GM23338 (cell line): ENCODE measurements around the gene USP30. TPM values are rescaled to one million over a fixed set of nuclear protein-coding genes. Genes with fewer than 3 reads are reported as not detected.

ENCODE experiments used
- ATAC-seq: fragments of 200-7000 bp; cut with Tn5 transposase; 3 replicates; pipeline ENCODE4 v1.9.1; 2020
- DNase-seq: peaks from one replicate; pipeline ENCODE4 v3.0.0-alpha.2; 2015; ENCODE audit warnings: low spot score
- H2AFZ ChIP-seq: fragments of 200-600 bp; sonication (generic); 2 replicates; pipeline ENCODE4 v1.8.0; 2016; ENCODE audit warnings: antibody characterized with exemption, mild to moderate bottlenecking, moderate library complexity
- H3F3A ChIP-seq: fragments of 200-600 bp; sonication (generic); replicated peaks from 2 replicates; pipeline ENCODE4 v1.8.0; 2017; ENCODE audit warnings: antibody characterized with exemption, mixed run types, low read depth
- H3K27ac ChIP-seq: fragments of 200-600 bp; sonication (generic); 2 replicates; pipeline ENCODE4 v1.6.1; 2016; ENCODE audit warnings: low read depth
- H3K27me3 ChIP-seq: fragments of 200-600 bp; sonication (generic); 2 replicates; pipeline ENCODE4 v1.8.0; 2016; ENCODE audit warnings: mild to moderate bottlenecking, mixed run types, moderate library complexity; ENCODE audit not compliant: insufficient read depth
- H3K36me3 ChIP-seq: fragments of 200-600 bp; sonication (generic); 2 replicates; pipeline ENCODE4 v1.8.0; 2016; ENCODE audit warnings: mild to moderate bottlenecking; ENCODE audit not compliant: insufficient read depth
- H3K4me1 ChIP-seq: fragments of 200-600 bp; sonication (generic); 2 replicates; pipeline ENCODE4 v1.8.0; 2016; ENCODE audit warnings: mild to moderate bottlenecking, moderate library complexity; ENCODE audit not compliant: insufficient read depth
- H3K4me2 ChIP-seq: fragments of 200-600 bp; sonication (generic); 2 replicates; pipeline ENCODE4 v1.7.1; 2017; ENCODE audit warnings: mixed run types
- H3K4me3 ChIP-seq: fragments of 200-600 bp; sonication (generic); 2 replicates; pipeline ENCODE4 v1.6.1; 2016; ENCODE audit warnings: mixed run types
- H3K79me2 ChIP-seq: fragments of 200-600 bp; sonication (generic); replicated peaks from 2 replicates; pipeline ENCODE4 v1.8.0; 2017; ENCODE audit warnings: mild to moderate bottlenecking; ENCODE audit not compliant: insufficient read depth
- H3K9me2 ChIP-seq: fragments of 200-600 bp; sonication (generic); 2 replicates; pipeline ENCODE4 v1.8.0; 2017; ENCODE audit not compliant: insufficient read depth
- H4K20me1 ChIP-seq: fragments of 200-600 bp; sonication (generic); replicated peaks from 2 replicates; pipeline ENCODE4 v1.8.0; 2017; ENCODE audit warnings: mild to moderate bottlenecking; ENCODE audit not compliant: insufficient read depth
- H3K27ac Mint-ChIP-seq: 2 replicates; pipeline ENCODE4 v1.8.0; 2020; ENCODE audit warnings: inconsistent platforms, mild to moderate bottlenecking, moderate library complexity, mixed read lengths
- H3K27me3 Mint-ChIP-seq: 3 replicates; pipeline ENCODE4 v1.8.0; 2022; ENCODE audit warnings: low read depth, mild to moderate bottlenecking, moderate library complexity, mixed read lengths, inconsistent platforms; ENCODE audit not compliant: insufficient read depth, poor library complexity
- H3K36me3 Mint-ChIP-seq: 3 replicates; pipeline ENCODE4 v1.8.0; 2021; ENCODE audit warnings: low read depth, mild to moderate bottlenecking, inconsistent platforms, moderate library complexity, mixed read lengths
- H3K4me1 Mint-ChIP-seq: 3 replicates; pipeline ENCODE4 v1.8.0; 2020; ENCODE audit warnings: mild to moderate bottlenecking, inconsistent platforms, mixed read lengths
- H3K4me3 Mint-ChIP-seq: 3 replicates; pipeline ENCODE4 v1.8.0; 2021; ENCODE audit warnings: moderate library complexity, mild to moderate bottlenecking, inconsistent platforms, mixed read lengths
- H3K9me3 Mint-ChIP-seq: 3 replicates; pipeline ENCODE4 v1.8.0; 2020; ENCODE audit warnings: moderate library complexity, mild to moderate bottlenecking, inconsistent platforms, mixed read lengths
- CREB1 ChIP-seq: fragments of 250-450 bp; sonication (Bioruptor Pico); IDR thresholded peaks from 2 replicates; pipeline ENCODE4 v1.5.0; 2020; ENCODE audit warnings: low read depth, mild to moderate bottlenecking, moderate library complexity
- EZH2 ChIP-seq: fragments of 200-600 bp; sonication (generic); IDR thresholded peaks from one replicate; pipeline ENCODE4 v1.8.0; 2017; ENCODE audit warnings: antibody characterized with exemption, mild to moderate bottlenecking, low read depth; ENCODE audit not compliant: unreplicated experiment
- EZH2phosphoT487 ChIP-seq: fragments of 200-600 bp; sonication (generic); IDR thresholded peaks from one replicate; pipeline ENCODE4 v1.8.1; 2018; ENCODE audit warnings: antibody characterized with exemption; ENCODE audit not compliant: unreplicated experiment
- NANOG ChIP-seq: IDR thresholded peaks from 2 replicates; pipeline ENCODE4 v1.6.1; 2016; ENCODE audit warnings: antibody characterized with exemption, borderline replicate concordance
- POLR2AphosphoS5 ChIP-seq: IDR thresholded peaks from 2 replicates; pipeline ENCODE4 v1.6.1; 2016; ENCODE audit warnings: antibody characterized with exemption, low read depth
- STAT1 ChIP-seq: IDR thresholded peaks from one replicate; pipeline ENCODE4 v1.6.1; 2016; ENCODE audit warnings: antibody characterized with exemption; ENCODE audit not compliant: unreplicated experiment
- ZNF114 ChIP-seq: fragments of 250-450 bp; sonication (Bioruptor Pico); IDR thresholded peaks from 2 replicates; pipeline ENCODE4 v1.5.0; 2020; ENCODE audit warnings: mild to moderate bottlenecking, moderate library complexity
- ZNF331 ChIP-seq: fragments of 250-450 bp; sonication (Bioruptor Pico); IDR thresholded peaks from 2 replicates; pipeline ENCODE4 v1.5.0; 2020; ENCODE audit warnings: low read depth, mild to moderate bottlenecking, moderate library complexity
- polyA plus RNA-seq: library from polyadenylated mRNA; unstranded; fragments of >200 nt; fragmentation: Nextera tagmentation; extraction: Ambion mirVana; gene quantifications from 2 replicates; pipeline ENCODE4 v1.2.1, GENCODE V29; 2016
- total RNA-seq: library from RNA; depleted of rRNA; stranded (reverse); fragments of >200 nt; shearing (Covaris generic); gene quantifications from 2 replicates; pipeline ENCODE4 v1.2.3, GENCODE V29; 2014
- TF ChIP-seq, protein P1 (sequence below): fragments of 250-450 bp; sonication (Bioruptor Pico); IDR thresholded peaks from 2 replicates; pipeline ENCODE4 v1.5.0; 2020; ENCODE audit warnings: mild to moderate bottlenecking, moderate library complexity
- TF ChIP-seq, protein P2 (sequence below), 2 experiments: fragments of 200-600 bp in 1 of 2; sonication (generic) in 1 of 2; conservative IDR thresholded peaks; 2 replicates each; pipeline versions ENCODE4 v1.5.1 to v1.6.1; 2016 to 2017; ENCODE audit warnings: antibody characterized with exemption in 2 of 2, low read depth in 2 of 2, mild to moderate bottlenecking in 2 of 2, moderate library complexity in 1 of 2
- TF ChIP-seq, protein P3 (sequence below): IDR thresholded peaks from 2 replicates; pipeline ENCODE4 v1.6.1; 2016; ENCODE audit warnings: antibody characterized with exemption
- TF ChIP-seq, protein P4 (sequence below): IDR thresholded peaks from one replicate; pipeline ENCODE4 v1.6.1; 2018; ENCODE audit warnings: antibody characterized with exemption; ENCODE audit not compliant: unreplicated experiment

The USP30 gene
- total and polyA plus RNA-seq, 2 experiments from 2014 or later = 2.9 to 6.1 TPM

DNA sequence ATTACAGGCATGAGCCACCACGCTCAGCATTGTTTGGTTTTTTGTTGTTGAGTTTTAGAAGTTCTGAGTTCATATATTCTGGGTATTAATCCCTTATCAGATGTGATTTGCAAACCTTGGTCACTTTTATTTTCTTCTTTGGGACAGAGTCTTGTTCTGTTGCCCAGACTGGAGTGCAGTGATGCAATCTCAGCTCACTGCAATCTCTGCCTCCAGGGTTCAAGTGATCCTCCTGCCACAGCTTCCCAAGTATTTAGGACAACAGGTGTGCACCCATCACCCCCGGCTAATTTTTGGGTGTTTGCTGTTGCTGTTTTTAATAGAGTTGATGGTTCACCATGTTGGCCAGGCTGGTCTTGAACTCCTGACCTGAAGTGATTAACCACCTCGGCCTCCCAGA lies 11.8 kb downstream of the USP30 start (continued):
- TF ChIP-seq, protein P1, sequence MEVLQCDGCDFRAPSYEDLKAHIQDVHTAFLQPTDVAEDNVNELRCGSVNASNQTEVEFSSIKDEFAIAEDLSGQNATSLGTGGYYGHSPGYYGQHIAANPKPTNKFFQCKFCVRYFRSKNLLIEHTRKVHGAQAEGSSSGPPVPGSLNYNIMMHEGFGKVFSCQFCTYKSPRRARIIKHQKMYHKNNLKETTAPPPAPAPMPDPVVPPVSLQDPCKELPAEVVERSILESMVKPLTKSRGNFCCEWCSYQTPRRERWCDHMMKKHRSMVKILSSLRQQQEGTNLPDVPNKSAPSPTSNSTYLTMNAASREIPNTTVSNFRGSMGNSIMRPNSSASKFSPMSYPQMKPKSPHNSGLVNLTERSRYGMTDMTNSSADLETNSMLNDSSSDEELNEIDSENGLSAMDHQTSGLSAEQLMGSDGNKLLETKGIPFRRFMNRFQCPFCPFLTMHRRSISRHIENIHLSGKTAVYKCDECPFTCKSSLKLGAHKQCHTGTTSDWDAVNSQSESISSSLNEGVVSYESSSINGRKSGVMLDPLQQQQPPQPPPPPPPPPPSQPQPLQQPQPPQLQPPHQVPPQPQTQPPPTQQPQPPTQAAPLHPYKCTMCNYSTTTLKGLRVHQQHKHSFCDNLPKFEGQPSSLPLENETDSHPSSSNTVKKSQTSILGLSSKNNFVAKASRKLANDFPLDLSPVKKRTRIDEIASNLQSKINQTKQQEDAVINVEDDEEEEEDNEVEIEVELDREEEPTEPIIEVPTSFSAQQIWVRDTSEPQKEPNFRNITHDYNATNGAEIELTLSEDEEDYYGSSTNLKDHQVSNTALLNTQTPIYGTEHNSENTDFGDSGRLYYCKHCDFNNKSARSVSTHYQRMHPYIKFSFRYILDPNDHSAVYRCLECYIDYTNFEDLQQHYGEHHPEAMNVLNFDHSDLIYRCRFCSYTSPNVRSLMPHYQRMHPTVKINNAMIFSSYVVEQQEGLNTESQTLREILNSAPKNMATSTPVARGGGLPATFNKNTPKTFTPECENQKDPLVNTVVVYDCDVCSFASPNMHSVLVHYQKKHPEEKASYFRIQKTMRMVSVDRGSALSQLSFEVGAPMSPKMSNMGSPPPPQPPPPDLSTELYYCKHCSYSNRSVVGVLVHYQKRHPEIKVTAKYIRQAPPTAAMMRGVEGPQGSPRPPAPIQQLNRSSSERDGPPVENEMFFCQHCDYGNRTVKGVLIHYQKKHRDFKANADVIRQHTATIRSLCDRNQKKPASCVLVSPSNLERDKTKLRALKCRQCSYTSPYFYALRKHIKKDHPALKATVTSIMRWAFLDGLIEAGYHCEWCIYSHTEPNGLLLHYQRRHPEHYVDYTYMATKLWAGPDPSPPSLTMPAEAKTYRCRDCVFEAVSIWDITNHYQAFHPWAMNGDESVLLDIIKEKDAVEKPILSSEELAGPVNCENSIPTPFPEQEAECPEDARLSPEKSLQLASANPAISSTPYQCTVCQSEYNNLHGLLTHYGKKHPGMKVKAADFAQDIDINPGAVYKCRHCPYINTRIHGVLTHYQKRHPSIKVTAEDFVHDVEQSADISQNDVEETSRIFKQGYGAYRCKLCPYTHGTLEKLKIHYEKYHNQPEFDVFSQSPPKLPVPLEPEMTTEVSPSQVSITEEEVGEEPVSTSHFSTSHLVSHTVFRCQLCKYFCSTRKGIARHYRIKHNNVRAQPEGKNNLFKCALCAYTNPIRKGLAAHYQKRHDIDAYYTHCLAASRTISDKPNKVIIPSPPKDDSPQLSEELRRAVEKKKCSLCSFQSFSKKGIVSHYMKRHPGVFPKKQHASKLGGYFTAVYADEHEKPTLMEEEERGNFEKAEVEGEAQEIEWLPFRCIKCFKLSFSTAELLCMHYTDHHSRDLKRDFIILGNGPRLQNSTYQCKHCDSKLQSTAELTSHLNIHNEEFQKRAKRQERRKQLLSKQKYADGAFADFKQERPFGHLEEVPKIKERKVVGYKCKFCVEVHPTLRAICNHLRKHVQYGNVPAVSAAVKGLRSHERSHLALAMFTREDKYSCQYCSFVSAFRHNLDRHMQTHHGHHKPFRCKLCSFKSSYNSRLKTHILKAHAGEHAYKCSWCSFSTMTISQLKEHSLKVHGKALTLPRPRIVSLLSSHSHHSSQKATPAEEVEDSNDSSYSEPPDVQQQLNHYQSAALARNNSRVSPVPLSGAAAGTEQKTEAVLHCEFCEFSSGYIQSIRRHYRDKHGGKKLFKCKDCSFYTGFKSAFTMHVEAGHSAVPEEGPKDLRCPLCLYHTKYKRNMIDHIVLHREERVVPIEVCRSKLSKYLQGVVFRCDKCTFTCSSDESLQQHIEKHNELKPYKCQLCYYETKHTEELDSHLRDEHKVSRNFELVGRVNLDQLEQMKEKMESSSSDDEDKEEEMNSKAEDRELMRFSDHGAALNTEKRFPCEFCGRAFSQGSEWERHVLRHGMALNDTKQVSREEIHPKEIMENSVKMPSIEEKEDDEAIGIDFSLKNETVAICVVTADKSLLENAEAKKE (CRISPR knock-in tag) = no peak
- TF ChIP-seq POLR2AphosphoS5 = no peak
- no peak for TF ChIP-seq ZNF331
- TF ChIP-seq, protein P2, sequence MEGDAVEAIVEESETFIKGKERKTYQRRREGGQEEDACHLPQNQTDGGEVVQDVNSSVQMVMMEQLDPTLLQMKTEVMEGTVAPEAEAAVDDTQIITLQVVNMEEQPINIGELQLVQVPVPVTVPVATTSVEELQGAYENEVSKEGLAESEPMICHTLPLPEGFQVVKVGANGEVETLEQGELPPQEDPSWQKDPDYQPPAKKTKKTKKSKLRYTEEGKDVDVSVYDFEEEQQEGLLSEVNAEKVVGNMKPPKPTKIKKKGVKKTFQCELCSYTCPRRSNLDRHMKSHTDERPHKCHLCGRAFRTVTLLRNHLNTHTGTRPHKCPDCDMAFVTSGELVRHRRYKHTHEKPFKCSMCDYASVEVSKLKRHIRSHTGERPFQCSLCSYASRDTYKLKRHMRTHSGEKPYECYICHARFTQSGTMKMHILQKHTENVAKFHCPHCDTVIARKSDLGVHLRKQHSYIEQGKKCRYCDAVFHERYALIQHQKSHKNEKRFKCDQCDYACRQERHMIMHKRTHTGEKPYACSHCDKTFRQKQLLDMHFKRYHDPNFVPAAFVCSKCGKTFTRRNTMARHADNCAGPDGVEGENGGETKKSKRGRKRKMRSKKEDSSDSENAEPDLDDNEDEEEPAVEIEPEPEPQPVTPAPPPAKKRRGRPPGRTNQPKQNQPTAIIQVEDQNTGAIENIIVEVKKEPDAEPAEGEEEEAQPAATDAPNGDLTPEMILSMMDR (conservative IDR thresholded peaks at IDR 0.05; ENCODE audit: low read depth in 2 of 2) = no peak
- no peak for TF ChIP-seq EZH2
- TF ChIP-seq NANOG = no peak
- no peak for TF ChIP-seq CREB1 (CRISPR knock-in tag)
- TF ChIP-seq STAT1 = no peak

DNA sequence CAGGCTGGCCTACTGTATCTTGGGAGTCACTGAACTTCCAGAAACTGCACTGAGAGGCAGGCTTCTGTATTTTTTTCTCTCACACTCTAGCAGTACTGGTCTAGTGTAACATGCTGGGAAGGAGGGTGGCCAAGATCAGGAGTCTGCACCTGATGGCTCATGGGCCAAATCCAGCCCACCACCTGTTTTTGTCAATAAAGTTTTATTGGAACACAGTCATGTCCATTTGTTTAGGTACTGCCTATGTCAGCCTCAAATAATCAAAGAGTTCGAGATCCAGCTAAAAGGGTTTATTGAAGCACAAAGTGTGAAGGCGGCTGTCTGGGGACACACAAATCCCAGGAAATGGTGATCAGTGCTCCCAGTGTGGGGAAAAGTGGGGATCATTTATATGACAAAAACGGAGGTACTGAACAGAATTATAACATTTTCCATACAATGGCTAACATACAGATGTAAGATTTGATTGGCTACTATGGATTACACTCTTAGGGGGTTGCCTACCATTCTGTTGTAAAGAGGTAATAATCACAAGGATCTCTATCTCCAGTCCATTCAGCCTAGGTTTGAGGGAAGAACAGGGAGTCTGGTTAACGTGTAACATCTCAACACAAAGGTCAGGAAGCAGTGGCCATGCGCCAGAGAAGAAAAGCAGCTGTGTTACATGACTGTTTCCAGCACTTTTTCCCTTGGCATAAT lies 12.9 kb downstream of the USP30 start:
- no peaks in the 10 kb centered on the region for H3K9me3 Mint-ChIP-seq
- H3K27ac Mint-ChIP-seq = no peak overlapping the region
- TF ChIP-seq CREB1 (CRISPR knock-in tag) (no peak), ZNF331 (no peak), POLR2AphosphoS5 (no peak), EZH2phosphoT487 (no peak), ZNF114 (CRISPR knock-in tag) (no peak)
- TF ChIP-seq, protein P3, sequence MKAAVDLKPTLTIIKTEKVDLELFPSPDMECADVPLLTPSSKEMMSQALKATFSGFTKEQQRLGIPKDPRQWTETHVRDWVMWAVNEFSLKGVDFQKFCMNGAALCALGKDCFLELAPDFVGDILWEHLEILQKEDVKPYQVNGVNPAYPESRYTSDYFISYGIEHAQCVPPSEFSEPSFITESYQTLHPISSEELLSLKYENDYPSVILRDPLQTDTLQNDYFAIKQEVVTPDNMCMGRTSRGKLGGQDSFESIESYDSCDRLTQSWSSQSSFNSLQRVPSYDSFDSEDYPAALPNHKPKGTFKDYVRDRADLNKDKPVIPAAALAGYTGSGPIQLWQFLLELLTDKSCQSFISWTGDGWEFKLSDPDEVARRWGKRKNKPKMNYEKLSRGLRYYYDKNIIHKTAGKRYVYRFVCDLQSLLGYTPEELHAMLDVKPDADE = no peak
- TF ChIP-seq, protein P4, sequence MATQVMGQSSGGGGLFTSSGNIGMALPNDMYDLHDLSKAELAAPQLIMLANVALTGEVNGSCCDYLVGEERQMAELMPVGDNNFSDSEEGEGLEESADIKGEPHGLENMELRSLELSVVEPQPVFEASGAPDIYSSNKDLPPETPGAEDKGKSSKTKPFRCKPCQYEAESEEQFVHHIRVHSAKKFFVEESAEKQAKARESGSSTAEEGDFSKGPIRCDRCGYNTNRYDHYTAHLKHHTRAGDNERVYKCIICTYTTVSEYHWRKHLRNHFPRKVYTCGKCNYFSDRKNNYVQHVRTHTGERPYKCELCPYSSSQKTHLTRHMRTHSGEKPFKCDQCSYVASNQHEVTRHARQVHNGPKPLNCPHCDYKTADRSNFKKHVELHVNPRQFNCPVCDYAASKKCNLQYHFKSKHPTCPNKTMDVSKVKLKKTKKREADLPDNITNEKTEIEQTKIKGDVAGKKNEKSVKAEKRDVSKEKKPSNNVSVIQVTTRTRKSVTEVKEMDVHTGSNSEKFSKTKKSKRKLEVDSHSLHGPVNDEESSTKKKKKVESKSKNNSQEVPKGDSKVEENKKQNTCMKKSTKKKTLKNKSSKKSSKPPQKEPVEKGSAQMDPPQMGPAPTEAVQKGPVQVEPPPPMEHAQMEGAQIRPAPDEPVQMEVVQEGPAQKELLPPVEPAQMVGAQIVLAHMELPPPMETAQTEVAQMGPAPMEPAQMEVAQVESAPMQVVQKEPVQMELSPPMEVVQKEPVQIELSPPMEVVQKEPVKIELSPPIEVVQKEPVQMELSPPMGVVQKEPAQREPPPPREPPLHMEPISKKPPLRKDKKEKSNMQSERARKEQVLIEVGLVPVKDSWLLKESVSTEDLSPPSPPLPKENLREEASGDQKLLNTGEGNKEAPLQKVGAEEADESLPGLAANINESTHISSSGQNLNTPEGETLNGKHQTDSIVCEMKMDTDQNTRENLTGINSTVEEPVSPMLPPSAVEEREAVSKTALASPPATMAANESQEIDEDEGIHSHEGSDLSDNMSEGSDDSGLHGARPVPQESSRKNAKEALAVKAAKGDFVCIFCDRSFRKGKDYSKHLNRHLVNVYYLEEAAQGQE = no peak

More for the DNA sequence above, 12.9 kb downstream of the USP30 start:
- DNase-seq (no peak), ATAC-seq (no peak)
- Histone ChIP-seq H3K4me1 (peaks cover 6% of the 10 kb centered on the region), H4K20me1 (no peaks in the 10 kb centered on the region), H3K36me3 (no peaks in the 10 kb centered on the region), H3K27ac (no peak overlapping the region), H3K4me3 (no peak overlapping the region), H3K9me2 (no peaks in the 10 kb centered on the region), H3K4me2 (no peak overlapping the region), H2AFZ (no peak overlapping the region), H3F3A (no peaks in the 10 kb centered on the region), H3K27me3 (no peaks in the 10 kb centered on the region), H3K79me2 (no peaks in the 10 kb centered on the region)
- H3K36me3 Mint-ChIP-seq = no peaks in the 10 kb centered on the region
- peaks cover 12% of the 10 kb centered on the region for H3K4me1 Mint-ChIP-seq
- no peaks in the 10 kb centered on the region for H3K27me3 Mint-ChIP-seq
- no peak overlapping the region for H3K4me3 Mint-ChIP-seq
